A549 (cell line): Measurements from ENCODE around the gene SLITRK2.

Experiments used
- BCL3 ChIP-seq: fragments of >200 bp; sonication (Bioruptor Twin); formaldehyde crosslinking; IDR thresholded peaks from 3 replicates; pipeline ENCODE4 v1.6.1; 2016
- BHLHE40 ChIP-seq: IDR thresholded peaks from 2 replicates; pipeline ENCODE4 v1.6.1; 2012; ENCODE audit warnings: low read depth, low read length, inconsistent platforms
- CTCF ChIP-seq: fragments of >200 bp; sonication (Bioruptor Twin); formaldehyde crosslinking; IDR thresholded peaks from 3 replicates; pipeline ENCODE4 v1.5.1; 2016
- E2F6 ChIP-seq: IDR thresholded peaks from 2 replicates; pipeline ENCODE4 v1.6.1; 2012; ENCODE audit warnings: low read depth, borderline replicate concordance
- HOXA7 ChIP-seq: fragments of 250-450 bp; sonication (Bioruptor Pico); IDR thresholded peaks from 2 replicates; pipeline ENCODE4 v1.5.0; 2020; ENCODE audit warnings: mild to moderate bottlenecking, moderate library complexity
- MAFK ChIP-seq: fragments of 450-650 bp; IDR thresholded peaks from 2 replicates; pipeline ENCODE4 v1.6.1; 2014; ENCODE audit not compliant: partially characterized antibody
- POLR2A ChIP-seq: IDR thresholded peaks from 2 replicates; pipeline ENCODE4 v1.6.1; 2012; ENCODE audit warnings: mild to moderate bottlenecking, low read length
- RAD21 ChIP-seq, 2 experiments: fragments of >200 bp in 1 of 2; sonication (Bioruptor Twin) in 1 of 2; formaldehyde crosslinking in 1 of 2; IDR thresholded peaks in 1 of 2; conservative IDR thresholded peaks in 1 of 2; 2 replicates in 1 of 2; 3 replicates in 1 of 2; pipeline ENCODE4 v1.6.1; 2012 to 2018; ENCODE audit warnings: inconsistent platforms in 1 of 2
- RFX5 ChIP-seq: fragments of 450-650 bp; IDR thresholded peaks from 2 replicates; pipeline ENCODE4 v1.7.1; 2014; ENCODE audit warnings: antibody characterized with exemption, mild to moderate bottlenecking, moderate library complexity

GRCh38 chrX:145821291-145821897 lies 3.8 kb downstream of the SLITRK2 start:
- TF ChIP-seq RAD21 (conservative IDR thresholded peaks at IDR 0.05 in 1 of 2, IDR thresholded peaks at IDR 0.05 in 1 of 2) (no peak), CTCF (no peak), BHLHE40 (no peak), HOXA7 (CRISPR knock-in tag) (no peak), E2F6 (no peak), RFX5 (no peak), POLR2A (no peak), MAFK (no peak), BCL3 (no peak)
